Measurements from ENCODE around the gene VPS33B.
"Not testable (repeated sequence)": the region's sequence is repeated elsewhere in the genome, so short reads cannot be mapped to it uniquely, and the experiment has no call there.

Gene VPS33B

GRCh38 chr15:91032919-91033803 is 10.8 kb upstream of the VPS33B start:
- no peak overlapping the region for H3K4me3 ChIP-seq
- no peak overlapping the region for H3K27ac ChIP-seq

- Histone ChIP-seq H3K4me3 (no peak overlapping the region), H3K27ac (no peak overlapping the region)
These were observed 9.4 kb upstream of the VPS33B start for GRCh38 chr15:91031796-91032195.

- Histone ChIP-seq H3K4me3 (no peak overlapping the region), H3K27ac (no peak overlapping the region)
These were observed 5.3 kb upstream of the VPS33B start for GRCh38 chr15:91027677-91028076.

- Histone ChIP-seq H3K27ac (no peak overlapping the region), H3K4me3 (no peak overlapping the region)
These were observed 1.3 kb upstream of the VPS33B start for GRCh38 chr15:91023720-91024119.

- peak overlapping the region in 20 of 21 experiments; percentile 71 to 94 (median 83) for H3K27ac ChIP-seq
- H3K4me3 ChIP-seq: peak overlapping the region; percentile 80 to 95 (median 91)
These were observed 387 bp upstream of the VPS33B start for GRCh38 chr15:91022832-91023129.

- peak overlapping the region in 19 of 21 experiments; percentile 71 to 94 (median 83) for H3K27ac ChIP-seq
These were observed 799 bp downstream of the VPS33B start for GRCh38 chr15:91021516-91022074.

GRCh38 chr15:91018158-91018557 is 4.2 kb downstream of the VPS33B start:
- H3K27ac ChIP-seq: no peak overlapping the region

More at GRCh38 chr15:91021516-91022074, 799 bp downstream of the VPS33B start:
- H3K4me3 ChIP-seq: peak overlapping the region; percentile 80 to 95 (median 91)

GRCh38 chr15:91017716-91018115 is 4.7 kb downstream of the VPS33B start:
- Histone ChIP-seq H3K27ac (no peak overlapping the region), H3K4me3 (no peak overlapping the region)

More at GRCh38 chr15:91018158-91018557, 4.2 kb downstream of the VPS33B start:
- H3K4me3 ChIP-seq: no peak overlapping the region

- H3K4me3 ChIP-seq, H3K27ac ChIP-seq: not testable (repeated sequence)
These were observed 8.7 kb downstream of the VPS33B start for GRCh38 chr15:91013701-91014100.

GRCh38 chr15:91007266-91007665 is 15.1 kb downstream of the VPS33B start:
- Histone ChIP-seq H3K4me3 (no peak overlapping the region), H3K27ac (no peak overlapping the region)

- Histone ChIP-seq H3K27ac (no peak overlapping the region), H3K4me3 (no peak overlapping the region)
These were observed 21.2 kb downstream of the VPS33B start for GRCh38 chr15:91001209-91001608.

- no peak overlapping the region for H3K27ac ChIP-seq
- no peak overlapping the region for H3K4me3 ChIP-seq
These were observed 23.7 kb downstream of the VPS33B start for GRCh38 chr15:90998737-90999136.

GRCh38 chr15:90994417-90995311 is 27.7 kb downstream of the VPS33B start, which contains the start of gene PRC1:
Gene PRC1 (minus strand): TSS chr15:90994535. CDS start chr15:90994417, 118 bp downstream.
- H3K4me3 ChIP-seq: peak within 1 kb of the TSS; percentile 83 to 99 (median 96)
- H3K27ac ChIP-seq: peak within 1 kb of the TSS; percentile 55 to 96 (median 85)

GRCh38 chr15:90994059-90994416 is 28.4 kb downstream of the VPS33B start:
- Histone ChIP-seq H3K4me3 (peak overlapping the region; percentile 83 to 99 (median 96)), H3K27ac (peak overlapping the region; percentile 55 to 96 (median 85))

GRCh38 chr15:90991587-90992285 is 30.7 kb downstream of the VPS33B start:
- Histone ChIP-seq H3K27ac (peak overlapping the region in 1 of 21 experiments; percentile 20), H3K4me3 (no peak overlapping the region)

GRCh38 chr15:90990446-90990845 is 31.9 kb downstream of the VPS33B start:
- Histone ChIP-seq H3K27ac (no peak overlapping the region), H3K4me3 (no peak overlapping the region)

GRCh38 chr15:90989040-90989768 is 33.2 kb downstream of the VPS33B start:
- H3K4me3 ChIP-seq: no peak overlapping the region
- H3K27ac ChIP-seq: peak overlapping the region in 3 of 21 experiments; percentile 7 to 47 (median 30)

- Histone ChIP-seq H3K27ac (peak overlapping the region in 5 of 21 experiments; percentile 23 to 47 (median 27)), H3K4me3 (no peak overlapping the region)
These were observed 34.1 kb downstream of the VPS33B start for GRCh38 chr15:90988296-90988695.
